HL-60 (cell line): ENCODE data around the gene TMEFF2.
A peak's percentile ranks its signal among the peaks of the same experiment; 100 is the strongest.

Experiments
- DNase-seq, 2 experiments: peaks; one replicate each; pipeline ENCODE4 v3.0.0-alpha.2; 2010 to 2020; ENCODE audit warnings: low read depth in 1 of 2, low spot score in 1 of 2
- H3K27ac ChIP-seq: fragments of 250-450 bp; sonication (Bioruptor Pico); replicated peaks from 2 replicates; pipeline ENCODE4 v1.5.1; 2020; ENCODE audit warnings: mild to moderate bottlenecking, moderate library complexity
- H3K27me3 ChIP-seq: fragments of 250-450 bp; sonication (Bioruptor Pico); 2 replicates; pipeline ENCODE4 v1.5.1; 2021; ENCODE audit warnings: mild to moderate bottlenecking, moderate library complexity; ENCODE audit not compliant: insufficient read depth, poor library complexity, severe bottlenecking
- H3K4me3 ChIP-seq: replicated peaks from 2 replicates; pipeline ENCODE4 v1.5.1; 2011; ENCODE audit warnings: mild to moderate bottlenecking, control low read depth, low read length; ENCODE audit not compliant: insufficient read depth
- CTCF ChIP-seq: IDR thresholded peaks from one replicate; pipeline ENCODE4 v1.5.1; 2011; ENCODE audit warnings: low read length, control low read depth, inconsistent platforms; ENCODE audit not compliant: insufficient read depth
- GABPA ChIP-seq: IDR thresholded peaks from 2 replicates; pipeline ENCODE4 v1.6.1; 2012; ENCODE audit warnings: low read depth
- POLR2AphosphoS5 ChIP-seq: IDR thresholded peaks from 2 replicates; pipeline ENCODE4 v1.6.1; 2012; ENCODE audit warnings: low read depth
- REST ChIP-seq: IDR thresholded peaks from 2 replicates; pipeline ENCODE4 v1.6.1; 2012; ENCODE audit warnings: low read depth; ENCODE audit not compliant: insufficient replicate concordance
- SPI1 ChIP-seq: IDR thresholded peaks from 2 replicates; pipeline ENCODE4 v1.6.1; 2012; ENCODE audit warnings: low read depth, mild to moderate bottlenecking, borderline replicate concordance

Gene TMEFF2

GRCh38 chr2:191974676-191975075 lies 220.1 kb downstream of the TMEFF2 start:
- no peak for DNase-seq
- no peak overlapping the region for H3K27ac ChIP-seq
- H3K4me3 ChIP-seq = no peak overlapping the region
- no peaks in the 10 kb centered on the region for H3K27me3 ChIP-seq
- TF ChIP-seq POLR2AphosphoS5 = no peak
- TF ChIP-seq SPI1 = no peak
- no peak for TF ChIP-seq CTCF
- no peak for TF ChIP-seq GABPA
- TF ChIP-seq REST = no peak

- no peak overlapping the region for H3K4me3 ChIP-seq
- TF ChIP-seq SPI1 (peak; percentile 62), REST (no peak)
These were observed 223.9 kb downstream of the TMEFF2 start for GRCh38 chr2:191970867-191971266.

GRCh38 chr2:191968120-191968519 lies 226.6 kb downstream of the TMEFF2 start:
- no peak for DNase-seq
- no peaks in the 10 kb centered on the region for H3K27me3 ChIP-seq
- no peak overlapping the region for H3K4me3 ChIP-seq
- H3K27ac ChIP-seq = no peak overlapping the region
- no peak for TF ChIP-seq POLR2AphosphoS5
- TF ChIP-seq REST = no peak
- TF ChIP-seq GABPA = no peak
- TF ChIP-seq CTCF = no peak
- TF ChIP-seq SPI1 = no peak

More at GRCh38 chr2:191970867-191971266, 223.9 kb downstream of the TMEFF2 start:
- Histone ChIP-seq H3K27ac (no peak overlapping the region), H3K27me3 (no peaks in the 10 kb centered on the region)
- no peak for DNase-seq

GRCh38 chr2:191965733-191966132 lies 229.0 kb downstream of the TMEFF2 start:
- Histone ChIP-seq H3K27me3 (no peaks in the 10 kb centered on the region), H3K4me3 (no peak overlapping the region), H3K27ac (no peak overlapping the region)
- TF ChIP-seq REST (no peak), SPI1 (no peak), GABPA (no peak), POLR2AphosphoS5 (no peak), CTCF (no peak)
- DNase-seq = no peak
